ENCODE measurements around the gene ANO2. TPM values are rescaled to one million over a fixed set of nuclear protein-coding genes. Genes with fewer than 3 reads are reported as not detected.

Gene ANO2
- total and polyA plus RNA-seq, 5 donors from 2014 or later = 0.10 TPM; not detected in 4

GRCh38 chr12:5923043-5923605 is 21.9 kb downstream of the ANO2 start:
- Mint-ChIP-seq H3K9me3 (peaks cover 0 to 2% (median 0%) of the 10 kb centered on the region in 7 donors), H3K4me1 (no peaks in the 10 kb centered on the region), H3K27me3 (no peaks in the 10 kb centered on the region), H3K36me3 (no peaks in the 10 kb centered on the region), H3K4me3 (no peak overlapping the region), H3K27ac (no peak overlapping the region)
- H3K9me3 ChIP-seq (ENCODE audit: control insufficient read depth in 2 of 2, low read length in 2 of 2) = no peaks in the 10 kb centered on the region
- no peak overlapping the region for H3K4me3 ChIP-seq (ENCODE audit: low read depth, low read length)
- H3K36me3 ChIP-seq (ENCODE audit: control insufficient read depth, insufficient read depth, low read length) = no peaks in the 10 kb centered on the region
- no peaks in the 10 kb centered on the region for H3K4me1 ChIP-seq (ENCODE audit: control insufficient read depth, insufficient read depth, low read length, poor library complexity, severe bottlenecking)
- no peak overlapping the region for H3K27ac ChIP-seq (ENCODE audit: insufficient read depth, low read length, poor library complexity, severe bottlenecking)
- ATAC-seq (ENCODE audit: low read depth in 2 of 2) (no peak), DNase-seq (no peak)
- H3K27me3 ChIP-seq (ENCODE audit: control insufficient read depth, insufficient read depth, low read length) = no peaks in the 10 kb centered on the region

DNA sequence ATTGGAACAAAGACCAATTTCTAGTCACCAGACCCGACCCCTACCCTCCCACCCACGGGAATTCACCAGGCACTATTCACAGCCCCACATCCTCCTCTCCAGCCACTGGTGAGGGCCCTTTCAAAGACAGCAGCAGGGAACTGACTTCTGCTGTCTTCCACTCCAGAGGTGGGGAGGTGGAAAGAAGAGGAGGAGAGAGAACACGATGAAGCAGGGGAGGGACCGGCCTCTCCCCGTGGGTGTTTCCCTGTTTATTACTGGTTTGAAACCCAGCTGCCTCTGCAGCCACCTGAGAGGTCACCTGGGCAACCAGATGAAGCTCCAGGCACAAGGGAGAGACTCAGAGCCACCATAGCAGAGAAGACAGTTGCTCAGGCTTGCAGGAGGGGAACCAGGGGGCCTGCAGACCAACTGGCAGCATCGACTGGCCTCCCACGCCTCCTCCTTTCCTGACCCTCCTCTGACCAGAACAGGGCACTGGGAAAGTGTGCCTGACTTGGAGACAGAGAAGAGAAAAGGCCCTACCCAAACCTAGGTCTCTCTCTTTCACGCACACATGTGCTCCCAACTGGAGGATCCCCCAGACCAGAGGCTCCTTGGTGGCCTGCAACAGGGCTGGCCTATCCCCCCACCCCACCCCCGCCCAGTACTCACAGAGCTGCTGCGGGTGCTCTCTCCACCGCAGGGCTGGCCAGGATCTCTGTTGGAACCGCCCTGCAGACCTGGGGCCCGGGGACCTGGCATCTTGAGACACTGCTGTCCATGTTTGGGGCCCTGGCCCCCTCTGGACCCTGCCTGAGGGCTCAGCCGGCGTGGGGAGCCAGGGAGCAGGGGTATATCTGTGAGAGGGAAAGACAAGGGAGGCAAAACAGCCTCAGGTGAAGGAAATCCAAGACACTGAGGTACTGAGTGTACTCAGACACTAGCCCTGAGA is 22.8 kb downstream of the ANO2 start:
- H3K36me3 ChIP-seq (ENCODE audit: control insufficient read depth, insufficient read depth, low read length) = no peaks in the 10 kb centered on the region
- H3K27ac ChIP-seq (ENCODE audit: insufficient read depth, low read length, poor library complexity, severe bottlenecking) = no peak overlapping the region
- Mint-ChIP-seq H3K4me1 (no peaks in the 10 kb centered on the region), H3K36me3 (no peaks in the 10 kb centered on the region), H3K27me3 (no peaks in the 10 kb centered on the region), H3K4me3 (no peak overlapping the region), H3K27ac (peak overlapping the region in 1 of 3 donors; percentile 5), H3K9me3 (peaks cover 0 to 2% (median 0%) of the 10 kb centered on the region in 7 donors)
- no peak for DNase-seq
- H3K4me3 ChIP-seq (ENCODE audit: low read depth, low read length) = no peak overlapping the region
- H3K9me3 ChIP-seq (ENCODE audit: control insufficient read depth in 2 of 2, low read length in 2 of 2) = no peaks in the 10 kb centered on the region
- H3K4me1 ChIP-seq (ENCODE audit: control insufficient read depth, insufficient read depth, low read length, poor library complexity, severe bottlenecking) = no peaks in the 10 kb centered on the region
- ATAC-seq (ENCODE audit: low read depth in 2 of 2) = no peak
- H3K27me3 ChIP-seq (ENCODE audit: control insufficient read depth, insufficient read depth, low read length) = no peaks in the 10 kb centered on the region

- Mint-ChIP-seq H3K9me3 (no peaks in the 10 kb centered on the region), H3K27ac (peak overlapping the region in 1 of 3 donors; percentile 26), H3K4me3 (peak overlapping the region in 1 of 4 donors; percentile 74), H3K36me3 (no peaks in the 10 kb centered on the region), H3K4me1 (peaks cover 0 to 3% (median 0%) of the 10 kb centered on the region in 4 donors), H3K27me3 (no peaks in the 10 kb centered on the region)
- ATAC-seq (ENCODE audit: low read depth in 2 of 2) = no peak
- H3K9me3 ChIP-seq (ENCODE audit: control insufficient read depth in 2 of 2, low read length in 2 of 2) = no peaks in the 10 kb centered on the region
- no peaks in the 10 kb centered on the region for H3K36me3 ChIP-seq (ENCODE audit: control insufficient read depth, insufficient read depth, low read length)
- no peak overlapping the region for H3K4me3 ChIP-seq (ENCODE audit: low read depth, low read length)
- no peak for DNase-seq
- no peak overlapping the region for H3K27ac ChIP-seq (ENCODE audit: insufficient read depth, low read length, poor library complexity, severe bottlenecking)
- no peaks in the 10 kb centered on the region for H3K27me3 ChIP-seq (ENCODE audit: control insufficient read depth, insufficient read depth, low read length)
- no peaks in the 10 kb centered on the region for H3K4me1 ChIP-seq (ENCODE audit: control insufficient read depth, insufficient read depth, low read length, poor library complexity, severe bottlenecking)
Measured at GRCh38 chr12:5921027-5921909, 23.8 kb downstream of the ANO2 start.

DNA sequence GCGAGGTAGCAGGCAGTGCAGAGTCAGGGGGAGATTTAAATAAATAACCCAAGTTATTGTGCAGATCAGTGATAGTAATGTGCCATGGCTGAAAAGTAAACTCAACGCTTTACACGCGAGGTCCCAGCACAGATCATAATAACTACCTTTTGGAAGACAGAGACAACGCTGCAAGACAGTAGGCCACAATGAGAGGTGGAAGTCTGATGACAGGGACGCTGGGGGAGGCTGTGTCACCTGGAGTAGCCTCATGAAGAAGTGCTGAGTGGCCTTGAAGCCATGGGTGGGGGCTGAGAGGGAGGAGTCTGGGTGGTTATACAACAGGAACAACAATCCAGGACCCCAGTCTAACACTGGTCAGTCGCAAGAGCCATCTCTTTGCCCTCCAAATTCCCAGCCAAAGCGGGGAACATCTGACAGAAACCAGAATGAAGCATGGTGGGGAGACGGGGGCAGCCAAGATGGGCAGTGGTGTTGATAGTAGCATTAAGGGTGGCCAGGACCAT is 28.2 kb downstream of the ANO2 start:
- H3K4me1 Mint-ChIP-seq = peaks cover 0 to 4% (median 0%) of the 10 kb centered on the region in 4 donors
- no peaks in the 10 kb centered on the region for H3K36me3 Mint-ChIP-seq
- Histone ChIP-seq H3K4me1 (ENCODE audit: control insufficient read depth, insufficient read depth, low read length, poor library complexity, severe bottlenecking) (no peaks in the 10 kb centered on the region), H3K27me3 (ENCODE audit: control insufficient read depth, insufficient read depth, low read length) (no peaks in the 10 kb centered on the region), H3K9me3 (ENCODE audit: control insufficient read depth in 2 of 2, low read length in 2 of 2) (no peaks in the 10 kb centered on the region), H3K36me3 (ENCODE audit: control insufficient read depth, insufficient read depth, low read length) (no peaks in the 10 kb centered on the region), H3K27ac (ENCODE audit: insufficient read depth, low read length, poor library complexity, severe bottlenecking) (no peak overlapping the region), H3K4me3 (ENCODE audit: low read depth, low read length) (no peak overlapping the region)
- H3K4me3 Mint-ChIP-seq = no peak overlapping the region
- no peak for ATAC-seq (ENCODE audit: low read depth in 2 of 2)
- no peak for DNase-seq
- H3K9me3 Mint-ChIP-seq = no peaks in the 10 kb centered on the region
- H3K27me3 Mint-ChIP-seq = no peaks in the 10 kb centered on the region
- no peak overlapping the region for H3K27ac Mint-ChIP-seq

- Histone ChIP-seq H3K4me1 (ENCODE audit: control insufficient read depth, insufficient read depth, low read length, poor library complexity, severe bottlenecking) (no peaks in the 10 kb centered on the region), H3K4me3 (ENCODE audit: low read depth, low read length) (no peak overlapping the region), H3K27ac (ENCODE audit: insufficient read depth, low read length, poor library complexity, severe bottlenecking) (no peak overlapping the region), H3K36me3 (ENCODE audit: control insufficient read depth, insufficient read depth, low read length) (no peaks in the 10 kb centered on the region), H3K9me3 (ENCODE audit: control insufficient read depth in 2 of 2, low read length in 2 of 2) (no peaks in the 10 kb centered on the region), H3K27me3 (ENCODE audit: control insufficient read depth, insufficient read depth, low read length) (no peaks in the 10 kb centered on the region)
- Mint-ChIP-seq H3K4me3 (no peak overlapping the region), H3K27ac (no peak overlapping the region), H3K36me3 (no peaks in the 10 kb centered on the region), H3K4me1 (peaks cover 0 to 4% (median 0%) of the 10 kb centered on the region in 4 donors), H3K27me3 (no peaks in the 10 kb centered on the region), H3K9me3 (no peaks in the 10 kb centered on the region)
- ATAC-seq (ENCODE audit: low read depth in 2 of 2) (no peak), DNase-seq (no peak)
Measured at GRCh38 chr12:5915511-5915910, 29.5 kb downstream of the ANO2 start.

DNA sequence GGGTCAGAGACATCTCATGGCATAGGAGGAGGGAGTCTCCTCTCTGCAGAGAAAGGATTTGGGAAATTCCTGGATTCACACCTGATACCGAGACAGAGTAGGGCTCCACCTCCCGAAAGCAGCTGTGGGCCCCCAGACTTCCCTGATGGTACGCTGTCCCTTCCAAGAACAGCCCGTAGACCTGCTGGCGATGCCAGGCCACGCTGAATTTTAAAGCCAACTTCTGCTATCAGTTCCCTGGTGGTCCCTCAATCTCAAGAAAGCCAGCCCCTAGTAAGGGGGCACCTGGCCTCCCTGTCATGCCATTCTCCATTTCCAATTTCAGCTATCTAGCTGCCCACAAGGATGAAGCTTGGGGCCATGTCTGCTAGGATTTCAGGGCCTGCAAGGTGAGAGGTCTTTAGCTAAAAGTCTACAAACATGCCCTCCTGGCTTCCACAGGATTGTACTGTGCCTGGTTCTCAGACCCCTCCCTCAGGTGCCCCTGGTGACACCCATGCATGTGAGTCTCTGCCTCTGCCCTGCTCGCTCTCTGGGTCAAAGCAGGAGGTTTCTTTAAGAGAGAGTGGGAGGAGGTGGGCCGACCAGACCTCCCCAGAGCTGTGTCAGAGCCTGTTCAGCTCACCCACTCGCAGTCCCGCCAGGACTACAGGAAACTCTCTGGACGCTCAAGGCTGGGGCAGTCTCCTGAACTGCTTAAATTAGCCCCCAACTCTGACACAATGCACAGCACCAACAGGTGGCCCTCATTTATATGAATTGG is 30.5 kb downstream of the ANO2 start:
- Mint-ChIP-seq H3K27ac (no peak overlapping the region), H3K4me1 (peaks cover 0 to 4% (median 0%) of the 10 kb centered on the region in 4 donors), H3K9me3 (no peaks in the 10 kb centered on the region), H3K36me3 (no peaks in the 10 kb centered on the region), H3K4me3 (no peak overlapping the region), H3K27me3 (no peaks in the 10 kb centered on the region)
- Histone ChIP-seq H3K4me3 (ENCODE audit: low read depth, low read length) (no peak overlapping the region), H3K36me3 (ENCODE audit: control insufficient read depth, insufficient read depth, low read length) (no peaks in the 10 kb centered on the region), H3K27me3 (ENCODE audit: control insufficient read depth, insufficient read depth, low read length) (no peaks in the 10 kb centered on the region), H3K27ac (ENCODE audit: insufficient read depth, low read length, poor library complexity, severe bottlenecking) (no peak overlapping the region), H3K4me1 (ENCODE audit: control insufficient read depth, insufficient read depth, low read length, poor library complexity, severe bottlenecking) (no peaks in the 10 kb centered on the region), H3K9me3 (ENCODE audit: control insufficient read depth in 2 of 2, low read length in 2 of 2) (no peaks in the 10 kb centered on the region)
- DNase-seq (no peak), ATAC-seq (ENCODE audit: low read depth in 2 of 2) (no peak)

DNA sequence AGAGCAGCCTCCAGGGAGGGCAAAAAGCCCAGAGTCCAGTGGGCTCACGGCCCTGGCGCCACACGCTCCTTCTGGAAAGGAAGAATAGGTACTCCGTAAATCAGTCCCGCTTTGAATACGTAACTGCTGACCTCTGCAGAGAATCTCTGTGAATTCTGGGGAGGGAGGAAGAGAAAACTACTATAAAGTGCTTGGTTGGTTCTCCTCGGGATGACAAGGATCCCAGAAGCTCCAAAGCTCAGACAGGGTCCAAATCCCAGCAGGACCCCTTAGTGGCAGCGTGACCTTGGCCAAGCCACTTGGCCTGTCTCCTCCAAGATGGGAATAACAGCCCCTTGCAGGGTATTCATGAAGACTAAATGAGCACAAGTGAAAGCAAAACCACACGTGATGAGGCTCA is 31.7 kb downstream of the ANO2 start:
- no peaks in the 10 kb centered on the region for H3K9me3 ChIP-seq (ENCODE audit: control insufficient read depth in 2 of 2, low read length in 2 of 2)
- H3K36me3 ChIP-seq (ENCODE audit: control insufficient read depth, insufficient read depth, low read length) = no peaks in the 10 kb centered on the region
- H3K4me3 ChIP-seq (ENCODE audit: low read depth, low read length) = no peak overlapping the region
- DNase-seq = no peak
- Mint-ChIP-seq H3K9me3 (no peaks in the 10 kb centered on the region), H3K36me3 (no peaks in the 10 kb centered on the region), H3K27ac (no peak overlapping the region), H3K27me3 (no peaks in the 10 kb centered on the region), H3K4me3 (no peak overlapping the region), H3K4me1 (peaks cover 0 to 4% (median 0%) of the 10 kb centered on the region in 4 donors)
- H3K4me1 ChIP-seq (ENCODE audit: control insufficient read depth, insufficient read depth, low read length, poor library complexity, severe bottlenecking) = no peaks in the 10 kb centered on the region
- H3K27ac ChIP-seq (ENCODE audit: insufficient read depth, low read length, poor library complexity, severe bottlenecking) = no peak overlapping the region
- no peaks in the 10 kb centered on the region for H3K27me3 ChIP-seq (ENCODE audit: control insufficient read depth, insufficient read depth, low read length)
- ATAC-seq (ENCODE audit: low read depth in 2 of 2) = no peak

All from CD4-positive, CD25-positive, alpha-beta regulatory T cell (primary cell).